ENCODE data around the gene COG4. TPM values are rescaled to one million over a fixed set of nuclear protein-coding genes. Genes with fewer than 3 reads are reported as not detected.

COG4 gene
- 54.2 TPM for total RNA-seq (2021; ENCODE audit: unreplicated experiment)
- 39.1 and 40.5 TPM in 2 replicates for polyA plus RNA-seq (2012)
- percentile 57 among the genes with signal in this experiment for Bru-seq, nascent RNA
- percentile 69 among the genes with signal in this experiment for BruChase-seq, experiment 1, labeled RNA remaining after a 6-hour chase
- BruChase-seq, experiment 2, labeled RNA remaining after a 2-hour chase: percentile 66 among the genes with signal in this experiment
- long read RNA-seq, transcript COG4-201 (19 exons, 2,833 nt): major isoform, 139 of 179 reads
- long read RNA-seq, partial matches to known transcripts: 11 of 179 reads
- long read RNA-seq, other reads (novel, unspliced or antisense): 25 of 179 reads

GRCh38 chr16:70523076-70523742 is at the start of gene COG4:
COG4 (minus strand) TSS chr16:70523554; CDS start chr16:70523543, 11 bp downstream.
- H3K79me2 ChIP-seq (ENCODE audit: insufficient read depth, low read length): peaks cover 66% of the 10 kb centered on the region
- ChIA-PET RAD21 (ENCODE audit: low non-redundant PET in 1 of 2, low total read pairs in 2 of 2, uncharacterized antibody in 2 of 2, unreplicated experiment in 2 of 2) (no interaction called here), CTCF (no interaction called here), POLR2A (no interaction called here)
- TSS peak; percentile 87 for BruUV-seq (replicated peaks)
- H3K4me2 ChIP-seq (ENCODE audit: low read length): peak within 1 kb of the TSS; percentile 76
- H2AFZ ChIP-seq (ENCODE audit: low read depth, low read length, poor library complexity, severe bottlenecking): peak within 1 kb of the TSS; percentile 42
- intact Hi-C loops (cut with micrococcal nuclease): loop anchor here (10.0 kb wide), 1 partner anchor 132 kb away; no protein-coding TSS in a partner anchor
- H3K27ac ChIP-seq (ENCODE audit: low read depth, low read length): peak within 1 kb of the TSS; percentile 71
- H4K20me1 ChIP-seq (ENCODE audit: insufficient read depth): peaks cover 12% of the 10 kb centered on the region; the same call in 1 of the 2 replicates
- H3K27me3 ChIP-seq (ENCODE audit: insufficient read depth, low read length): no peaks in the 10 kb centered on the region
- H3K9ac ChIP-seq (ENCODE audit: low read length): peak within 1 kb of the TSS; percentile 88
- TF ChIP-seq CBX3 (IDR thresholded peaks at IDR 0.05; ENCODE audit: low read depth) (peak; percentile 20; the same call in 1 of the 2 replicates), POLR2A (IDR thresholded peaks at IDR 0.05; ENCODE audit: borderline replicate concordance, extremely low read depth, insufficient read depth, insufficient read length) (peak; percentile 41), ZNF274 (IDR thresholded peaks at IDR 0.05; ENCODE audit: low read depth, low read length) (no peak), EGR1 (IDR thresholded peaks at IDR 0.05; ENCODE audit: low read depth) (peak; percentile 42; the same call in 1 of the 2 replicates), SIN3A (IDR thresholded peaks at IDR 0.05; ENCODE audit: low read depth) (peak; percentile 55; the same call in 1 of the 2 replicates), SRF (IDR thresholded peaks at IDR 0.05; ENCODE audit: low read depth) (0 out of 2 replicates have a peak, but pooled peaks have one; percentile 13), YY1 (IDR thresholded peaks at IDR 0.05; ENCODE audit: extremely low read depth, insufficient replicate concordance, low read depth, low read length) (peak; percentile 93), ELF1 (IDR thresholded peaks at IDR 0.05; ENCODE audit: borderline replicate concordance, low read depth) (peak; percentile 63; the same call in 1 of the 2 replicates), TCF7L2 (IDR thresholded peaks at IDR 0.05; ENCODE audit: borderline replicate concordance, extremely low read depth, insufficient read depth, insufficient read length) (no peak), SP1 (IDR thresholded peaks at IDR 0.05; ENCODE audit: low read depth) (peak; percentile 36; the same call in 1 of the 2 replicates), POLR2AphosphoS5 (IDR thresholded peaks at IDR 0.05; ENCODE audit: low read depth, low read length) (peak; percentile 76)
- TF ChIP-seq, protein P1, sequence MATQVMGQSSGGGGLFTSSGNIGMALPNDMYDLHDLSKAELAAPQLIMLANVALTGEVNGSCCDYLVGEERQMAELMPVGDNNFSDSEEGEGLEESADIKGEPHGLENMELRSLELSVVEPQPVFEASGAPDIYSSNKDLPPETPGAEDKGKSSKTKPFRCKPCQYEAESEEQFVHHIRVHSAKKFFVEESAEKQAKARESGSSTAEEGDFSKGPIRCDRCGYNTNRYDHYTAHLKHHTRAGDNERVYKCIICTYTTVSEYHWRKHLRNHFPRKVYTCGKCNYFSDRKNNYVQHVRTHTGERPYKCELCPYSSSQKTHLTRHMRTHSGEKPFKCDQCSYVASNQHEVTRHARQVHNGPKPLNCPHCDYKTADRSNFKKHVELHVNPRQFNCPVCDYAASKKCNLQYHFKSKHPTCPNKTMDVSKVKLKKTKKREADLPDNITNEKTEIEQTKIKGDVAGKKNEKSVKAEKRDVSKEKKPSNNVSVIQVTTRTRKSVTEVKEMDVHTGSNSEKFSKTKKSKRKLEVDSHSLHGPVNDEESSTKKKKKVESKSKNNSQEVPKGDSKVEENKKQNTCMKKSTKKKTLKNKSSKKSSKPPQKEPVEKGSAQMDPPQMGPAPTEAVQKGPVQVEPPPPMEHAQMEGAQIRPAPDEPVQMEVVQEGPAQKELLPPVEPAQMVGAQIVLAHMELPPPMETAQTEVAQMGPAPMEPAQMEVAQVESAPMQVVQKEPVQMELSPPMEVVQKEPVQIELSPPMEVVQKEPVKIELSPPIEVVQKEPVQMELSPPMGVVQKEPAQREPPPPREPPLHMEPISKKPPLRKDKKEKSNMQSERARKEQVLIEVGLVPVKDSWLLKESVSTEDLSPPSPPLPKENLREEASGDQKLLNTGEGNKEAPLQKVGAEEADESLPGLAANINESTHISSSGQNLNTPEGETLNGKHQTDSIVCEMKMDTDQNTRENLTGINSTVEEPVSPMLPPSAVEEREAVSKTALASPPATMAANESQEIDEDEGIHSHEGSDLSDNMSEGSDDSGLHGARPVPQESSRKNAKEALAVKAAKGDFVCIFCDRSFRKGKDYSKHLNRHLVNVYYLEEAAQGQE (IDR thresholded peaks at IDR 0.05; ENCODE audit: low read depth): no peak
- peaks cover 7 to 16% of the 10 kb centered on the region in 2 experiments; a peak in 3 of 4 replicates for H3K4me1 ChIP-seq (ENCODE audit: control insufficient read depth in 1 of 2, insufficient read depth in 2 of 2, low read length in 2 of 2)
- peaks cover 9 to 21% of the 10 kb centered on the region in 2 experiments for H3K36me3 ChIP-seq (ENCODE audit: control insufficient read depth in 1 of 2, insufficient read depth in 2 of 2, low read length in 2 of 2)
- peak; percentile 72 for DNase-seq (ENCODE audit: low read depth, low spot score)
- H3K4me3 ChIP-seq (replicated peaks in 1 of 2; ENCODE audit: low read depth in 1 of 2, low read length in 2 of 2): peak within 1 kb of the TSS; percentile 68 to 72
- no peaks in the 10 kb centered on the region for H3K9me3 ChIP-seq (ENCODE audit: control insufficient read depth in 1 of 2, insufficient read depth in 1 of 2, low read depth in 1 of 2, low read length in 2 of 2)
- ATAC-seq: peak; percentile 77
- H3K9me2 ChIP-seq (ENCODE audit: insufficient read depth): no peaks in the 10 kb centered on the region
